ENCODE data around the gene MRPL43.

- TF ChIP-seq CTCF (IDR thresholded peaks at IDR 0.05; ENCODE audit: extremely low read depth in 1 of 2, insufficient read depth in 1 of 2, low read depth in 1 of 2, low read length in 2 of 2) (no peak), POLR2A (IDR thresholded peaks at IDR 0.05; ENCODE audit: low read depth, low read length) (no peak), FOS (IDR thresholded peaks at IDR 0.05; ENCODE audit: borderline replicate concordance, insufficient read depth, low read length) (no peak), POLR2AphosphoS5 (IDR thresholded peaks at IDR 0.05; ENCODE audit: insufficient read depth, low read depth, low read length) (no peak), EZH2 (IDR thresholded peaks at IDR 0.05; ENCODE audit: borderline replicate concordance, low read depth, low read length, severe bottlenecking) (no peak), JUN (IDR thresholded peaks at IDR 0.05; ENCODE audit: borderline replicate concordance, insufficient read depth, insufficient read length, low read depth) (no peak), MYC (IDR thresholded peaks at IDR 0.05; ENCODE audit: low read depth, low read length) (no peak)
These were observed 35.8 kb upstream of the MRPL43 start for GRCh38 chr10:101022967-101023705.
